DOHH2 (cell line): ENCODE data around the gene CCN2.

Source experiments
- H3F3A ChIP-seq: fragments of 200-600 bp; sonication (generic), shearing (Covaris generic); 2 replicates; pipeline ENCODE4 v1.6.0; 2016; ENCODE audit warnings: antibody characterized with exemption, mild to moderate bottlenecking; ENCODE audit not compliant: control insufficient read depth, insufficient read depth
- H3K27ac ChIP-seq: fragments of 200-600 bp; sonication (generic); 2 replicates; pipeline ENCODE4 v1.5.1; 2014; ENCODE audit warnings: low read depth, mild to moderate bottlenecking, low read length, moderate library complexity
- H3K27me3 ChIP-seq: fragments of 200-600 bp; sonication (generic); 2 replicates; pipeline ENCODE4 v1.6.1; 2014; ENCODE audit warnings: mild to moderate bottlenecking, low read length, mixed read lengths; ENCODE audit not compliant: control insufficient read depth
- H3K36me3 ChIP-seq: fragments of 200-600 bp; sonication (generic); 2 replicates; pipeline ENCODE4 v1.6.1; 2014; ENCODE audit warnings: mild to moderate bottlenecking, low read length, moderate library complexity, mixed read lengths; ENCODE audit not compliant: control insufficient read depth
- H3K4me1 ChIP-seq: fragments of 200-600 bp; sonication (generic); 2 replicates; pipeline ENCODE4 v1.6.1; 2014; ENCODE audit warnings: mild to moderate bottlenecking, low read length, mixed read lengths; ENCODE audit not compliant: control insufficient read depth
- H3K4me2 ChIP-seq: fragments of 200-600 bp; sonication (generic); 2 replicates; pipeline ENCODE4 v1.6.0; 2014; ENCODE audit warnings: mild to moderate bottlenecking, low read length, moderate library complexity
- H3K4me3 ChIP-seq: fragments of 200-600 bp; sonication (generic); 2 replicates; pipeline ENCODE4 v1.5.1; 2014; ENCODE audit warnings: mild to moderate bottlenecking, low read length, mixed read lengths
- H3K79me2 ChIP-seq: fragments of 200-600 bp; sonication (generic); 2 replicates; pipeline ENCODE4 v1.6.1; 2014; ENCODE audit warnings: mild to moderate bottlenecking, low read length, mixed read lengths; ENCODE audit not compliant: control insufficient read depth
- H3K9me2 ChIP-seq: fragments of 200-600 bp; sonication (generic); replicated peaks from 2 replicates; pipeline ENCODE4 v1.6.1; 2014; ENCODE audit warnings: mild to moderate bottlenecking, low read length, mixed read lengths; ENCODE audit not compliant: control insufficient read depth
- H3K9me3 ChIP-seq: fragments of 200-600 bp; sonication (generic); 2 replicates; pipeline ENCODE4 v1.6.1; 2014; ENCODE audit warnings: antibody characterized with exemption, low read length, mixed read lengths; ENCODE audit not compliant: control insufficient read depth, insufficient read depth
- H4K20me1 ChIP-seq: fragments of 200-600 bp; sonication (generic); 2 replicates; pipeline ENCODE4 v1.6.0; 2014; ENCODE audit warnings: low read depth, mild to moderate bottlenecking, antibody characterized with exemption, low read length, moderate library complexity; ENCODE audit not compliant: control insufficient read depth, insufficient read depth
- CTCF ChIP-seq: fragments of 200-600 bp; sonication (generic); IDR thresholded peaks from one replicate; pipeline ENCODE4 v1.5.1; 2014; ENCODE audit warnings: antibody characterized with exemption, mild to moderate bottlenecking, low read depth, low read length; ENCODE audit not compliant: poor library complexity, severe bottlenecking
- EZH2phosphoT487 ChIP-seq: fragments of 200-600 bp; sonication (generic); IDR thresholded peaks from 2 replicates; pipeline ENCODE4 v1.6.1; 2017; ENCODE audit warnings: borderline replicate concordance, mild to moderate bottlenecking, antibody characterized with exemption, low read length, moderate library complexity, mixed read lengths

CCN2 gene

GRCh38 chr6:131929264-131929663 is 21.9 kb downstream of the CCN2 start:
- Histone ChIP-seq H3F3A (no peaks in the 10 kb centered on the region), H3K79me2 (no peaks in the 10 kb centered on the region), H3K36me3 (no peaks in the 10 kb centered on the region), H3K4me3 (no peak overlapping the region), H3K9me3 (no peaks in the 10 kb centered on the region), H3K9me2 (no peaks in the 10 kb centered on the region), H3K27ac (no peak overlapping the region), H4K20me1 (no peaks in the 10 kb centered on the region), H3K4me1 (no peaks in the 10 kb centered on the region), H3K27me3 (no peaks in the 10 kb centered on the region), H3K4me2 (no peak overlapping the region)
- TF ChIP-seq CTCF (peak; percentile 38), EZH2phosphoT487 (no peak)

GRCh38 chr6:131924881-131925474 is 26.2 kb downstream of the CCN2 start:
- H3K36me3 ChIP-seq: no peaks in the 10 kb centered on the region
- H3F3A ChIP-seq: no peaks in the 10 kb centered on the region
- no peaks in the 10 kb centered on the region for H3K27me3 ChIP-seq
- peak; percentile 54 for TF ChIP-seq CTCF
- no peak for TF ChIP-seq EZH2phosphoT487
- no peaks in the 10 kb centered on the region for H3K9me2 ChIP-seq
- no peak overlapping the region for H3K4me3 ChIP-seq
- H3K27ac ChIP-seq: no peak overlapping the region
- H3K4me1 ChIP-seq: no peaks in the 10 kb centered on the region
- H4K20me1 ChIP-seq: no peaks in the 10 kb centered on the region
- H3K79me2 ChIP-seq: no peaks in the 10 kb centered on the region
- H3K9me3 ChIP-seq: peaks cover 7% of the 10 kb centered on the region
- no peak overlapping the region for H3K4me2 ChIP-seq

GRCh38 chr6:131923356-131923755 is 27.8 kb downstream of the CCN2 start:
- no peak overlapping the region for H3K4me3 ChIP-seq
- no peak overlapping the region for H3K27ac ChIP-seq
- H3K9me2 ChIP-seq: no peaks in the 10 kb centered on the region
- TF ChIP-seq CTCF: peak; percentile 83
- TF ChIP-seq EZH2phosphoT487: no peak
- H4K20me1 ChIP-seq: no peaks in the 10 kb centered on the region
- no peak overlapping the region for H3K4me2 ChIP-seq
- H3K4me1 ChIP-seq: no peaks in the 10 kb centered on the region; the same call in 1 of the 2 replicates
- no peaks in the 10 kb centered on the region for H3K27me3 ChIP-seq
- H3K36me3 ChIP-seq: no peaks in the 10 kb centered on the region
- H3F3A ChIP-seq: no peaks in the 10 kb centered on the region
- H3K9me3 ChIP-seq: peaks cover 7% of the 10 kb centered on the region
- no peaks in the 10 kb centered on the region for H3K79me2 ChIP-seq
